ENCODE data around the gene OSTM1.

Gene OSTM1

DNA sequence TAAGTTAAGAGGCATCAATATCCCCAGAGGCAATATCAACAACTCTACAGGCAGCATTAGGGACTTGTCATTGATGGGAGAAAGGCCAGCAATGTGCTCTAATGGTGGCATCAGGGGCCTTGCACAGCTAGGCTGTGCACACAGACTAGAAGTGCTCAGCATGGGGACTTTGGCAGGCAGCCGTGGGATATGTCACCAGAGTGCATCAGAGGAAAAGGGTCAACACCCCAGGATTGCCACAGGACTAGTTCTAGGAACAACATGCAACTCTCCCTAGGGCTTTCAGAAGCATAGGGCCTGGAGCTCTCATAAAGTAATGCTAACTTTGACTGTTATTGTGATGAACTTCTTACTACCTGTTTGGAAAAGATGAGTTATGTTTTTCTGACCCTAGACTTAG, 32.2 kb upstream of the OSTM1 start:
- DNase-seq = no peak
- intact Hi-C loops (cut with DNase I) = no loop called here

DNA sequence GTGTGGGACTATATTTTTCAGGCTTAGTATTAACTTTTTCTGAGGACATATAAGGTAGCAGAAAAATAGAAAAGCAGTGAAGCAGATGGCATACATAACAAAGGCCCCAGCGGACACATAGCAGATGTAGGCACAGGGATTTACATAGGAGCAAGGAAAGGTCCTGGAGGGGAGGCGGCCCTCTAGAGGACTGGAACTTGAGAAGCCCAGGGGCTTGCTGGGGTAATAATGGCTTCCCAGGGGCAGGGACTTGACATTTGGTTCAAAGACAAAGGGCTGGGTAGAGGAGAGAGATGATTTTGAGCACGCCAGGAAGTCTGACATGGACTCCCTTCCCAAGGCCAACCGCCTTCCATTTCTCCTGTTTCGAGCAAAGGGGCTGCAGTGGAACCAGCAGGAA, 31.7 kb upstream of the OSTM1 start:
- no peak for DNase-seq
- intact Hi-C loops (cut with DNase I) = no loop called here

DNA sequence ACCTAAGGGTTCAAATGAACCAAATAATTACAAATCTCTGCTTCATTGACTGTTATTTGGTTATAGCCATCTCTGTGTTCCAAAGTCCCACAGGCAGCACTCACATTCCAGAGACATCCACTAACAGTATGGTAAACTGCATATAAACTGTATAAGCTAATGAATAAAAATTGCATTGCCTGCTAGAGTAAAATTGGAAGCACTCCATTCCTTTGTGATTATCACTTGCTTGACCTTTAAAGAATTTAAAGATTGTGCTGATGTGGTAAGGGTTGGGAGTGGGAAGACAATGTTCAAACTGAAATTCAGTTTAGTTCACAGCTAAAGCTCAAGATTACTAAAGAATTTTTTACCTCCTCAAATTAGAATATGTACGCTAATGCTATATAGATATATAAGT, 31.0 kb upstream of the OSTM1 start:
- no peak for DNase-seq
- intact Hi-C loops (cut with DNase I) = no loop called here

DNA sequence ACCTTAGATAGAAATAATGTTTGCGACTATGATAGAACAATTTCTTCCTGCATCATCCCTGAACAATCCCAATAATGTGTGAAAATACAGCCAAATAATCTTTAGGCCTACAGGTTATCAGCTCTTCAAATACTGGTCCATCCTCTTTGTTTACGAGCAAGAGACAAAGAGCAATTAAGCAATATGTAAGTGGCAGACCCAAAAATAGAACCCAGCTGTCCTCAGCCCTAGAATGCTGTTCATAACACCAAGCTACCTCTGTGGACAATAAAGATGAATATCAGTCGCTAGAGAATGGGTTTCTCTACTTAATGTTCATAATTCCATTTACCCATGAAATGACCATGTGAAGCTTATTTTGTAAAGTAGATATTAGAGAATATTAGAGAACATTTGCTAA, 28.4 kb upstream of the OSTM1 start:
- no peak for DNase-seq
- intact Hi-C loops (cut with DNase I) = no loop called here

DNA sequence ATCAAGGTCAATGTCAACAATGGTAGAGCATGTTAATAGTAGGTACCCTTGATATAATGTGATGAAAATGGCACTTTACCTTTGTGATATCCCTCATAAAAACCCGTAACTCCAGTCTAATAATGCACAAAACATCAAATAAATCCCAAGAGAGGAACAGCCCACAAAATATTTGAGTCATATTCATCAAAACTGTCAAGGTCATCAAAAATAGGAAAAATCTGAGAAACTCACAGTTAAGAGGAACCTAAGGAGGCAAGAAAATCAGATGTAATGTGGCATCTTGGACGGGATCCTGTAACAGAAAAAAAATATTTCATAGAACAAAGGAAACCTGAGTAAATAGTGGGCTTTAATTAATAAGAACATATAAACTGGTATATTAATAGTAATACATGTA, 25.5 kb upstream of the OSTM1 start:
- no peak for DNase-seq
- intact Hi-C loops (cut with DNase I) = no loop called here

DNA sequence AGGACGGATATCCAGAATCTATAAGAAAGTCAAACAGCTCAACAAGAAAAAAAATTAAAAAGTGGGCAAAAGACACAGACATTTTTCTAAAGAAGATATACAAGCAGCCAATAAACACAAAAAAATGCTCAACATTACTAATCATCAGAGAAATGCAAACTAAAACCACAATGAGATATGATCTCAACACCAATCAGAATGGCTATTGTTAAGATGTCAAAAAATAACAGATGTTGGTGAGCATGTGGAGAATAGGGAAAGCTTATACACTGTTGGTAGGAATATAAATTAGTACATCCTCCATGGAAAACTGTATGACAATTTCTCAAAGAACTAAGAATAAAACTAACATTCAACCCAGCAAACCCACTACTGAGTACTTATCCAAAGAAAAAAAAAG, 23.3 kb upstream of the OSTM1 start:
- intact Hi-C loops (cut with DNase I) = no loop called here
- DNase-seq = no peak

DNA sequence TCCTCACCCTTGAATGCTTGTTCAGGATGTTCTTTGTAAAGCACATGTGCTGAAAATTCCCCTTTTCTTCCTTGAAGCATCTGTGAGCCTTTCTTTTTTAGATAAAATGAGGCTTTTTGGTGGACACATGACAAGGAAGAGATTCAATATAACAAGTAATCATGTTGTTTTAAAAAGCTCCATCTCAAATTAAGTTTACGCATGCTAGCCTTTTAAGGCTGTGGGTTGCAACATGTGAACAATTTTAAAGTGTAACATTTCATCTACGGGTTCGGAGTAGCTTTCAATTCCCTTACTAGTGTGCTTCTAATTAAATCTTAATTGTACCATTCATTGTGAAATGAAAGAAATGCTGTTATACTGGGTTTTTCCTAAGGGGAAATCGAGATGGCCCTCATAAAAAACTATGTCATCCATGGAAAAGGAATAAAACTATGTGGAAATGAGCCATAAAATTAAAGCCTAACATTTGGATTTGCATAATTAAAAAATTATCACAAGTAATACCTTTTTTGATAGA, 19.3 kb upstream of the OSTM1 start:
- DNase-seq = no peak
- intact Hi-C loops (cut with DNase I) = no loop called here

DNA sequence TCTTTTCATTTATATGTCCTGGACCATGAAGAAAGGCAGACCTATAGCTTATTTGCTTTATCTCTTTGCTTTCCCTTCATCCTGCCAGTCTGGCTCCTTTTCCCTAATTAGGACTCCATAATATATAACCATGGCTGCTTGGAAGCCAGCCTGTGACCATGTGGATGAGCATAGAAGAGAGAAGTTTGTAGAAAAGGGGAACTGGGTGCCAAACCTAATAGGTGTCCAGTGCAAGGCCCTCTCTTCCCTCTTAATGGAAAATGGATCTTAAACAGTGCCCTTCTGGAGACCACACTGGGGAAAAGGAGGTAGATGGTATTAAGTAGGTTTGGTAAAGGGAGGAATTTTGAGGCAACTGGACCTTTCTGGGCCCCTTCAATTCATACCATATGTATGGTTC, 16.7 kb upstream of the OSTM1 start:
- intact Hi-C loops (cut with DNase I) = no loop called here

DNA sequence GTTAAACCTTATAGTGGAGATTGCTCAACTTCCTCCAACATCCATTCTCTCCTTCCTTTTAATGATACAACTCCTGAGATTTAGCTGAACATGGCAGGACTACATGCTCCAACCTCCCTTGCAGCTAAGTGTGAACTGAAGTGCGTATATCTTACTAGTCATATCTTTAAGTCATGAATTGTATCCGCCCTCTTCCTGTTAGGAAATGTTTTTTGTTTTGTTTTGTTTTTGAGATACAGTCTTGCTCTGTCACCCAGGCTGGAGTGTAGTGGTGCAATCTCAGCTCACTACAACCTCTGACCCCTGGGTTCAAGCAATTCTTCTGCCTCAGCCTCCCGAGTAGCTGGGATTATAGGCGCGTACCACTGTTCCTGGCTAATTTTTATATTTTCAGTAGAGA, 8.8 kb upstream of the OSTM1 start:
- intact Hi-C loops (cut with DNase I) = no loop called here
- DNase-seq = no peak

More for the DNA sequence above, 16.7 kb upstream of the OSTM1 start:
- DNase-seq = no peak

DNA sequence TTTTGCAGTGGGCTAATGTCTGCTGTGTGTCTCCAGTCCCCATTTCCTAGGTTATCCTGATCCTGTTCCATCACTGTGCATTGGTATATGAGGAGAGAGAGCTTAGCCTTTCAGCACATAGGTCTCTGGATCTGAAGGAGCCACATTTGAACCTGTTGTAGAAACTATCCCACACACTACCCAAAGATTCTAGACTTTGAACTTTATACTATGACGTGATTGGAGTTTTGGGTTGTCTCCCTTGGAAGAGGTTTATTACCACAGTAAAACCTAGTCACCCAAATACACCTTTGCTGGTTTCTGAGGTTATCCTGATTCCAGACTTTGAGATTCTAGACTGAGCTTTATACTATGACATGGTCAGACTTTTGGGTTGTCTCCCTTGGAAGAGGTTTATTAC, 8.0 kb upstream of the OSTM1 start:
- no peak for DNase-seq
- intact Hi-C loops (cut with DNase I) = no loop called here

DNA sequence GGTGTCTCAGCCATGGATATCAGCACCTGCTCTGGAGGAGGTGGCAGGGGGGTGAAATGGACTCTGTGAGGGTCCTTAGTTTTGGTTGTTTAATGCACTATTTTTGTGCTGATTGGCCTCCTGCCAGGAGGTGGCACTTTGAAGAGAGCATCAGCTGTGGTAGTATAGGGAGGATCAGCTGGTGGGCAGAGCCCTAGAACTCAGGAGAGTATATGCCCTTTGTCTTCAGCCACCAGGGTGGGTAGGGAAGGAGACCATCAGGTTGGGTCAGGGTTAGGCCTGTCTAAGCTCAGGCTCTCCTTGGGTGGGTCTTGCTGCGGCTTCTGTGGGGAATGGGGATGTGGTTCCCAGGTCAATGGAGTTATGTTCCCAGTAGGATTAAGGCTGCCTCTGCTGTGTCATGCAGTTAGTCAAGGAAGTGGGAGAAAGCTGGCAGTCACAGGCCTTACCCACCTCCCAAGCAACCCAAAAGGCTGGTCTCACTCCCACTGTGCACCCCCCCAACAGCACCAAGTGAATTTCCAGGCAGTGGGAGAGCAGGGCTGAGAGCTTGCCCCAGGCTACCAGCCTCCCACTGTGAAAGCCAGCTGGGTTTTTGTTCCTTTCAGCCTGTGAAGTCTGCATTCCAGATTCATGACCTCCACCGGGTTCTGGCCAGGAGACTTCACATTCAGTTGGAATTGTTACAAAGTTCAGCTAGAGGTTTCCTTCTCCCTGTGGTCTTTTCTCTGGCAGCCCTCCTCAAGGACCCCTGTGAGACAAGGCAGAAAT, 5.7 kb upstream of the OSTM1 start:
- intact Hi-C loops (cut with DNase I) = no loop called here
- DNase-seq = no peak

DNA sequence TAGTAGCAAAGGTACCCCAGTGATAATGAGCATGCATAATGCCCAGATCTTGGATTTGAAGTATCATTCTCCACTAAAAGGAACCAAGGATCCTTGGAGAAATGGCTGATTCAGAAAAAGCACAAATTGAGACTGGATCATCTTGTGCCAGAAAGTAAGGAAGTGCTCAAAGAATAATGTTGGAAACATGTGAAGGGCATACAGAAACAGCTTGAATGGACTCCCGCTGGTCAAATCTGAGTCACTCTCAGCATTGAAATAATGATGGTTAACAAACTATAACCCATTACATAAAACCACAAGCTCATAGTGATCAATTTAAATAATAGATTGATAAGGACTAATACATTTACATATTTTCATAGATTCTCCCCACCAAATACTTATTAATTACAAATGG, 3.6 kb upstream of the OSTM1 start:
- intact Hi-C loops (cut with DNase I) = no loop called here
- DNase-seq = no peak

DNA sequence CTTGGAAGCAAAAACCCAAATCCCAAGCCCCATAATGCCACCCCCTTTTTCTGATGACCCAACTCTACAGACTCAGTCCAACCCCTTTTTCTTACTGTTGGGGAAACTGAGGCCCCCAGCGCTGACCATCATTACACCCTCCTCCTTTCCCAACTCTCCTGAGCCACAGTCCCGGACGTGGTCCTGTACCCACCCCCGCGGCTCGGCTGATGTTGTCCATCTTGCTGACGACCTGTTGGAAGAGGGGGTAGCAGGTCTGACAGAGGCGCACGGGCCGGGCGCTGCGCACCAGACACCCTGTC, 533 bp downstream of the OSTM1 start:
- peak in 8 of 42 donors; percentile 5 to 54 (median 17) for DNase-seq
- intact Hi-C loops (cut with DNase I) = no loop called here

DNA sequence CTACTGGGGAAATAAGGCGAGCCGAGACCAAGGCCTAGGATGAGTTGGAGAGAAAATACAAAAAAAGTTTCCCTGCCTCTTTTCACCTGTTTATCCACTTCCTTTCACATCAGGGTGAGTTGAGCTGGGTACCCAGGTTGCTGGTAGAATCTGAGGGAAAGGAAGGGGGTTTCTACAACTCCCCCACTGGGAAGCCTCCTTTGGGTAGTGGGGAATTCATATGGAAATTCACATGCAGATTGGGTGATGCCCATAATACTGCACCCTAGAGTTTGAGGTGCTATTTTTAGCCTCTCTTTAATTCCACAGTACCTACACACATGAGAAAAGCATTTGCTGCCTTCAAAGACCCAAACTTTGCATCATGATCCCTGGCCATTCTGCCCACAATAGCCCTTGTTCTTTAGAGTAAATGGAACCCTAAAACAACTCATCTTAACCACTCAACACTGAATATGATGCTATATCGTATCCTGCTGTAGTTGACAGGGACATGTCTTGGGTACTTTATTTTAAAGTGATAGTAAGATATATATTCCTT, 2.7 kb downstream of the OSTM1 start:
- no peak for DNase-seq
- intact Hi-C loops (cut with DNase I) = no loop called here

DNA sequence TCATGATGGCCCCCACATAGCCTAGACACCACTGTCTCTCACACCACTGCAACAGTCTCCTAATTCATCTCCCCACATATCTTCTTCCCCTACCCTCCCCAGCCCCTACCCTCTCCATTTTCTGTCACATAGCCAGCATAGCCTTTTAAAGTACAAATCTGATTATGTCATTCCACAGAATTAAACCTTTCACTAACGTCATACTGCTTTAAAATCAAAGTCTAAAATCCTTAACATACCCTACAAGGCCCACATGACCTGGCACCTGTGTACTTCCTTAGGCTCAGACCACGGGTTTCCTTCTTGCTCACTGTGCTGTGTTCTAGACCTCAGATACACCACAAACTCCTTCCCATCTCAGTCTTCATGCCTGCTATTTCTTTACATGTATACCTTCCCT, 5.9 kb downstream of the OSTM1 start:
- no peak for DNase-seq
- intact Hi-C loops (cut with DNase I) = no loop called here

DNA sequence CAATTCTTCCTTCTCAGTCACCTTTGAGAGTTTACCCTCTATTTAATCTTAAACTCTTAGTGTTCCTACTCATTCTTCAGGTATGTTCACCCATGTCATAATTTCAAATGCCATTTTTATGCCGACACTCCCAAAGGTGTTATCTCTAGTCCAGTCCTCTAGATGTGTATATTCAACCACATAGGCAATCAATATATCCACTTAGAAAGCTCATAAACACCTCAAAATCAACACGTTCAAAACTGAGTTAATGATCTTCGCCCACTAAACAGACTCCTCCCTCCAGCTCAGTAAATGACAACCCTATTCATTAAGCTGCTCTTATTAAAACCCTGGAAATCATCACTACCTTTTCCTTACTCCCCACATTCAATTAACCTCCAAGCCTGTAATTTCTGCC, 6.4 kb downstream of the OSTM1 start:
- DNase-seq = no peak
- intact Hi-C loops (cut with DNase I) = no loop called here

DNA sequence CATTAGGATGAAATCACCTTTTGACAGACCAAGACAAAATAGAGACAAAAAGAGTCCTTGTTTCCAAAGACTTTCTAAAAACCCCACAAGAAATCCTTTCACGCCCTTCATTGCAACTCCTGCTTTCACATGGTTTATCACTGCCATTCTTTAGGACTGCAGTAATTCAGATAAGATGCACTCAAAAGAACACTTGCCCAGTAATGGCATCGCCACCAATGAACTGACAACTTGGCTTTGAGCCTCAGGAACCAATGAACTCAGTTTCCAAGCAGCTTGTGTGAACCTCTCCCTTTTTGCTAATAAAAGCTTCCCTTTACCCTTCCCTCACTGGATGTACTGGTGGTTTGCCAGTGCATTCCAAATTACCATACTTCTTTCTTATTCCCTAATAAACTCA, 21.8 kb downstream of the OSTM1 start:
- intact Hi-C loops (cut with DNase I) = no loop called here
- no peak for DNase-seq

DNA sequence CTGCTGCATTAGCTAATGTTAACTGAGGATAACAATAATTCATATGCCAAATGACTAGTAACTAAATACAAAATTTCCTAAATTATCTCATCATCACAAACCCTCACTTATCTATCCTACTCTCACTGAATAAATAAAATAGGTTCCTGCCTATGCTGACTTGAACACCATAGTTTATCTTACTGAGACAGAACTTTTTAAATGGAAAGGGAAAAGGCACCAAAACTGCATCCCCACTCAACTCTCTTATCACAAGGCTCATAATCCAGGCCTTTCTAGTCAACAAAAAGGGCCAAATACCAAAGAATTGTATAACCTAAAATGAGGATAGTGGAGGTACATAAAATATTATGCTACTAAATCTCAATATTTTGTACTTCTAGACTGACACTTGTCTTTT, 23.1 kb downstream of the OSTM1 start:
- DNase-seq = no peak

DNA sequence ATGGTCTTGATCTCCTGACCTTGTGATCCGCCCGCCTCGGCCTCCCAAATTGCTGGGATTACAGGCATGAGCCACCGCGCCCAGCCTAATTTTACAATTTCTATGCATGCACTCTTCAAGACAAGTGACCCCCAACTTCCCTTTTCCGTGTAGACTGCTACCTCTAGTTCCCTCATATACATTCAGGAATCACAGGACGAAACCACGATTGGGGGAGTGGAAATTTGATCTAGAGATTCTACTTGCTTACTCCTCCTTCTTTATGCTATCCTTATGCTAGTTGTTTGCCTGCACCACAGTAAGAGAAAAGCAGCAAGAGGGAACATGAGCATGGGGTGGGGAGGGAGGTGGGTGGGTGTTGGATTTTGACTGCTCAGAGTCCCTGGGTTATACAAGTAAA, 34.9 kb downstream of the OSTM1 start:
- DNase-seq = no peak
- intact Hi-C loops (cut with DNase I) = no loop called here

More for the DNA sequence above, 23.1 kb downstream of the OSTM1 start:
- intact Hi-C loops (cut with DNase I) = no loop called here

DNA sequence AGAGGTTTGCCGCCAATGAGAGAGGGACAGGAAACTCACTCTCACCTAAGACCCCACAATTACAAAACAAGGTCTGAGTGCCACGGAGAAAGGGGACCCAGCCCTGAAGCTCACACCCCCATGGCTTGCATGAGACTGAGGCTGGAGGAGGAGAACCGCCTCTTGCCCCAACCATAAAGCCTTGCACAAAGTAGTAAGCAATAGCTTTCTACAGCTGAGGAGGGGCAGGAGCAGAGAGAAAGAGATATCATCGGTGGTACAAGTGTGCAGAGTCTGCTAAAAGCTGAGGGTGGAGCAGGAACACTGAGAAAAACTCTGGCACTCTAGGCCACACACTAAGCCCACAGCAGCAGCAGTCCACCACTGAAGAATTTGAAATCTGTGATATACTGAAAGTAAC, 37.7 kb downstream of the OSTM1 start:
- intact Hi-C loops (cut with DNase I) = no loop called here
- no peak for DNase-seq

DNA sequence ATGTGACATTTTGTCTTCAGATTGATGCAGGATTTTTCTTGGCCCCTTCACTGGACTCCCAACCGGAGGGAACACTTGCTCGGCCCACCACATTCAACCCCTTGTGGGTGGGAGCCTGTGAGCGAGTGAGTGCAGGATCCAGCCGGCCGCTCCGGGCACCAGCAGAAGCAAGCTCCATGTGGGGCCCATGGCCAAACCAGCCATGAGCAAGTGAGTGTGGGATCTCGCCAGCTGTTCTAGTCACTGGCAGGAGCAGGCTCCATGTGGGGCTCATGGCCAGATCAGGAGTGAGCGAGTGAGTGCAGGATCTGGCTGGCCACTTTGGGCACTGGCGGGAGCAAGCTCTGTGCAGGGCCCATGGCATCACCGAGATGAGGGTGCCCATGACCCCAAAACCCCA, 42.6 kb downstream of the OSTM1 start:
- DNase-seq = peak in 1 of 42 donors; percentile 8
- intact Hi-C loops (cut with DNase I) = no loop called here

Data from head of caudate nucleus (tissue), 42 donors.